Measurements from ENCODE around the gene TBC1D1. TPM values are rescaled to one million over a fixed set of nuclear protein-coding genes. Genes with fewer than 3 reads are reported as not detected.

The TBC1D1 gene
- total RNA-seq, 1 experiment from 2014 or later = 28.5 TPM

DNA sequence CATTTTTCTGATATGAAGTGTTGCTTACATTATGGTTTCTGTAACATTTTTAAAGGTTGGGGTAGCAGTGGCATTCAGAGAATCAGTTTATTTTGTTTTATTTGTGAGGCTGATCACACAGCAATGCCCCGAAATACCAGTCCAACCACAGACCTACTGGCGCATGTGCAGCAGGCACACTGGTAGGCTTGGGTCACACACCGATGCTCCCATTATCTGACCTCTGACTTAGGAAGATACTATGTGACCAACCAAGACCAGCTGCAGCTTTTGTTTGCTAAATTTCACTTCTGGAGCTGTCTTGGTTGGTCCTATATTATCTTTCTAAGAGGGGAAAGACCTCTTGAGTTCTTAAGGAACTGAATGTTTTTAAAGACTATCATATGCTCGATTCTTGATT lies 45.7 kb upstream of the TBC1D1 start:
- no peak for DNase-seq
- Mint-ChIP-seq H3K4me3 (ENCODE audit: unreplicated experiment) (no peak overlapping the region), H3K36me3 (ENCODE audit: insufficient read depth, unreplicated experiment) (peaks cover 19% of the 10 kb centered on the region), H3K27me3 (ENCODE audit: insufficient read depth, unreplicated experiment) (no peaks in the 10 kb centered on the region), H3K4me1 (ENCODE audit: low read depth, unreplicated experiment) (no peaks in the 10 kb centered on the region), H3K27ac (ENCODE audit: unreplicated experiment) (no peak overlapping the region), H3K9me3 (ENCODE audit: unreplicated experiment) (no peaks in the 10 kb centered on the region)
- Histone ChIP-seq H3K4me3 (ENCODE audit: low read depth, low read length) (no peak overlapping the region), H3K27me3 (replicated peaks; ENCODE audit: control insufficient read depth, insufficient read depth, low read length) (no peaks in the 10 kb centered on the region), H3K36me3 (ENCODE audit: control insufficient read depth, insufficient read depth, low read length) (no peaks in the 10 kb centered on the region), H3K9me3 (no peaks in the 10 kb centered on the region), H3K4me1 (no peaks in the 10 kb centered on the region)
- no TSS peak for BruUV-seq (replicated peaks)
- ChIA-PET CTCF (no interaction called here), POLR2A (no interaction called here)
- TF ChIP-seq, protein P1, sequence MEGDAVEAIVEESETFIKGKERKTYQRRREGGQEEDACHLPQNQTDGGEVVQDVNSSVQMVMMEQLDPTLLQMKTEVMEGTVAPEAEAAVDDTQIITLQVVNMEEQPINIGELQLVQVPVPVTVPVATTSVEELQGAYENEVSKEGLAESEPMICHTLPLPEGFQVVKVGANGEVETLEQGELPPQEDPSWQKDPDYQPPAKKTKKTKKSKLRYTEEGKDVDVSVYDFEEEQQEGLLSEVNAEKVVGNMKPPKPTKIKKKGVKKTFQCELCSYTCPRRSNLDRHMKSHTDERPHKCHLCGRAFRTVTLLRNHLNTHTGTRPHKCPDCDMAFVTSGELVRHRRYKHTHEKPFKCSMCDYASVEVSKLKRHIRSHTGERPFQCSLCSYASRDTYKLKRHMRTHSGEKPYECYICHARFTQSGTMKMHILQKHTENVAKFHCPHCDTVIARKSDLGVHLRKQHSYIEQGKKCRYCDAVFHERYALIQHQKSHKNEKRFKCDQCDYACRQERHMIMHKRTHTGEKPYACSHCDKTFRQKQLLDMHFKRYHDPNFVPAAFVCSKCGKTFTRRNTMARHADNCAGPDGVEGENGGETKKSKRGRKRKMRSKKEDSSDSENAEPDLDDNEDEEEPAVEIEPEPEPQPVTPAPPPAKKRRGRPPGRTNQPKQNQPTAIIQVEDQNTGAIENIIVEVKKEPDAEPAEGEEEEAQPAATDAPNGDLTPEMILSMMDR (IDR thresholded peaks at IDR 0.05; ENCODE audit: insufficient read depth in 1 of 2, low read depth in 1 of 2, low read length in 1 of 2, severe bottlenecking in 1 of 2, unreplicated experiment in 1 of 2) = no peak
- intact Hi-C loops (cut with micrococcal nuclease; ENCODE audit: unreplicated experiment) = no loop called here

DNA sequence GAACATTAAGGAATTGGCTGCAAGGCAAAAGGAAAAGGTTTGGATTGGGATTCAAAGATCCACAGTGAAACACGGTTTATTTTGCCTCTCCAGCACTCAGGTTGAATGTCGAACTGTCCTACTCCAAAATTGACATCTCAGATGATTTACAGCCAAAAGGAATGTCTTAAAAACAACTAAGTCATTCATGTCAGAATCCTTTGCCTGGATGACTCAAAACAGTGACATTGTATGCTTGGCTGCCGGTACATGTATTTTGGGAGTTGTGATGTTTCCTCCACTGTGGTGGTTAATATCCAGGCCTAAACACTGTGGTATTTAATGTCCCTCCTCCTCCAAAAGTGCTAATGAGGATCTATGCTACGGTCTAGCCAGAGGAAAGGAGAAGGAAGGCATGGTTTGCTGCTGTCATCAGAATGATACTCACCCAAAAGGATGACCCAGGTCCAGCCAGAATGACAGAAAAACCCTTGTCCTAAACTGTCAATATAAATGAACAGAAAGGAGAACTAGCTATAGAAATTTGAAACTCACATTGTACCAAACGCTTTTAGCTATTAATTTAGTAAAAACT lies 43.5 kb upstream of the TBC1D1 start:
- TF ChIP-seq, protein P1 (IDR thresholded peaks at IDR 0.05; ENCODE audit: insufficient read depth in 1 of 2, low read depth in 1 of 2, low read length in 1 of 2, severe bottlenecking in 1 of 2, unreplicated experiment in 1 of 2) = no peak
- ChIA-PET CTCF (no interaction called here), POLR2A (no interaction called here)
- Histone ChIP-seq H3K4me1 (no peaks in the 10 kb centered on the region), H3K36me3 (ENCODE audit: control insufficient read depth, insufficient read depth, low read length) (no peaks in the 10 kb centered on the region), H3K27me3 (replicated peaks; ENCODE audit: control insufficient read depth, insufficient read depth, low read length) (no peaks in the 10 kb centered on the region), H3K4me3 (ENCODE audit: low read depth, low read length) (no peak overlapping the region), H3K9me3 (no peaks in the 10 kb centered on the region)
- H3K27ac Mint-ChIP-seq (ENCODE audit: unreplicated experiment) = no peak overlapping the region
- no peak overlapping the region for H3K4me3 Mint-ChIP-seq (ENCODE audit: unreplicated experiment)
- intact Hi-C loops (cut with micrococcal nuclease; ENCODE audit: unreplicated experiment) = no loop called here
- H3K36me3 Mint-ChIP-seq (ENCODE audit: insufficient read depth, unreplicated experiment) = peaks cover 15% of the 10 kb centered on the region
- H3K9me3 Mint-ChIP-seq (ENCODE audit: unreplicated experiment) = no peaks in the 10 kb centered on the region
- no peaks in the 10 kb centered on the region for H3K27me3 Mint-ChIP-seq (ENCODE audit: insufficient read depth, unreplicated experiment)
- H3K4me1 Mint-ChIP-seq (ENCODE audit: low read depth, unreplicated experiment) = no peaks in the 10 kb centered on the region
- no TSS peak for BruUV-seq (replicated peaks)
- DNase-seq = no peak

DNA sequence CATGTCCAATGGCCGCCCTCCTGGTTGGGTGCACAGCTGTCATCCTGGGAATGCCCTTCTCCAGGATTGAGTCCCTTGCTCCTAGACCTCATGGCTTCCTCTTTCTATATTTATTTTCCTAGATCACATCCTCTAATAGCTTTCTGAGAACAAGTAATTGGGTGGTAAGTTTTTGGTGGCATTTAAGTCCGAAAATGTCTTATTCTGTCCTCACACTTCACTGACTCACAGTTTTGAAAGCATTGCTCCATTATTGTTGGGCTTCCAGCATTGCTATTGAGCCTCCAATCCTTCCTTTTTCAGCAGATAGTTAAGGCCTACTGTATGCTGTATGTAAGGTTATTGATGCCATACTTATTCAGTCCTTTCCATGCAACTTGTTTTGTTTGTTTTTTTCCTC lies 38.5 kb upstream of the TBC1D1 start:
- Histone ChIP-seq H3K4me3 (ENCODE audit: low read depth, low read length) (no peak overlapping the region), H3K27me3 (replicated peaks; ENCODE audit: control insufficient read depth, insufficient read depth, low read length) (no peaks in the 10 kb centered on the region), H3K9me3 (no peaks in the 10 kb centered on the region), H3K4me1 (no peaks in the 10 kb centered on the region), H3K36me3 (ENCODE audit: control insufficient read depth, insufficient read depth, low read length) (no peaks in the 10 kb centered on the region)
- DNase-seq = no peak
- Mint-ChIP-seq H3K27ac (ENCODE audit: unreplicated experiment) (no peak overlapping the region), H3K9me3 (ENCODE audit: unreplicated experiment) (no peaks in the 10 kb centered on the region), H3K36me3 (ENCODE audit: insufficient read depth, unreplicated experiment) (peaks cover 11% of the 10 kb centered on the region), H3K4me1 (ENCODE audit: low read depth, unreplicated experiment) (no peaks in the 10 kb centered on the region), H3K27me3 (ENCODE audit: insufficient read depth, unreplicated experiment) (no peaks in the 10 kb centered on the region), H3K4me3 (ENCODE audit: unreplicated experiment) (no peak overlapping the region)
- ChIA-PET CTCF (no interaction called here), POLR2A (no interaction called here)
- intact Hi-C loops (cut with micrococcal nuclease; ENCODE audit: unreplicated experiment) = no loop called here
- TF ChIP-seq, protein P1 (IDR thresholded peaks at IDR 0.05; ENCODE audit: insufficient read depth in 1 of 2, low read depth in 1 of 2, low read length in 1 of 2, severe bottlenecking in 1 of 2, unreplicated experiment in 1 of 2) = no peak
- BruUV-seq (replicated peaks) = no TSS peak

All from Caco-2 (cell line).